ENCODE data around the gene SFMBT1.

Gene SFMBT1, protein sequence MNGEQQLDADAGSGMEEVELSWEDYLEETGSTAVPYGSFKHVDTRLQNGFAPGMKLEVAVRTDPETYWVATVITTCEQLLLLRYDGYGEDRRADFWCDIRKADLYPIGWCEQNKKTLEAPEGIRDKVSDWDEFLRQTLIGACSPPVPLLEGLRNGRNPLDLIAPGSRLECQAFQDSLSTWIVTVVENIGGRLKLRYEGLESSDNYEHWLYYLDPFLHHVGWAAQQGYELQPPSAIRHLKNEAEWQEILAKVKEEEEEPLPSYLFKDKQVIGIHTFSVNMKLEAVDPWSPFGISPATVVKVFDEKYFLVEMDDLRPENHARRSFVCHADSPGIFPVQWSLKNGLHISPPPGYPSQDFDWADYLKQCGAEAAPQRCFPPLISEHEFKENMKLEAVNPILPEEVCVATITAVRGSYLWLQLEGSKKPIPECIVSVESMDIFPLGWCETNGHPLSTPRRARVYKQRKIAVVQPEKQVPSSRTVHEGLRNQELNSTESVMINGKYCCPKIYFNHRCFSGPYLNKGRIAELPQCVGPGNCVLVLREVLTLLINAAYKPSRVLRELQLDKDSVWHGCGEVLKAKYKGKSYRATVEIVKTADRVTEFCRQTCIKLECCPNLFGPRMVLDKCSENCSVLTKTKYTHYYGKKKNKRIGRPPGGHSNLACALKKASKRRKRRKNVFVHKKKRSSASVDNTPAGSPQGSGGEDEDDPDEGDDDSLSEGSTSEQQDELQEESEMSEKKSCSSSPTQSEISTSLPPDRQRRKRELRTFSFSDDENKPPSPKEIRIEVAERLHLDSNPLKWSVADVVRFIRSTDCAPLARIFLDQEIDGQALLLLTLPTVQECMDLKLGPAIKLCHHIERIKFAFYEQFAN

DNA sequence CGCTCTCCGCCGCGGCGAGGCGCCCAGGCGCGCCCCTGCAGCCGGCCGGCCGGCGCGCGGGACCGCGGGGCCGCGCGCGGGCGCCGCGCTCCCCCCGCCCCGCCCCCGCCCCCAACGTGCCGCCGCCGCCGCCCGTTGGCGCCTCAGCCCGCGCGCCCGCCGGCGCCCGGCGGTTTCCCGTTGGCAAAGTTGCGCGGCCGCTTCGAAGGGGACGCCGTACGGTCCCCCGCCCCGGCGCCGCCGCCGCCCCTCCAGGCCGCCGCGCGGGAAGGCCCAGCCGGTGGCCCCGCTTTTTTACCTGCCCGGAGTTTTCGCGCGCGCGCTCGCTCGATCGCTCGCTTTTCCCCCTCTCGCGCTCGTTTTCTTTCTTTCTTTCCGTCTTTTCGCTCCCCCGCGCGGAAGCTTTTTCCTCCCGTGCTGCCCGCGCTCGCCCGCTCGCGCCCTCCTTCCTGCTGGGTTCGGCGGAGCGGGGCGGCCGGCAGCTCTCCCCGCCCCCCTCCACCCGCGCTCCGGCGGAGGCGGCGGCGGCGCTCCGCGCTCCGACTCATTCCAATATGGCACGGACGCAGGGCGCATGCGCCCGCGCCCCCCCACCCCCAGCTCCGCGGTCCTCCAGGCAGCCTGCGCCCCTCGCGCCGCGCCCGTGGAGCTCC, at the start of gene SFMBT1:
TSS of gene SFMBT1 (minus strand) at position 556 of the 653 bp plus-strand sequence. CDS start 76,945 bp downstream, outside the sequence.
- peak in 1 of 2 donors; percentile 43 for DNase-seq (ENCODE audit: extremely low read depth in 1 of 2, low read depth in 1 of 2)

DNA sequence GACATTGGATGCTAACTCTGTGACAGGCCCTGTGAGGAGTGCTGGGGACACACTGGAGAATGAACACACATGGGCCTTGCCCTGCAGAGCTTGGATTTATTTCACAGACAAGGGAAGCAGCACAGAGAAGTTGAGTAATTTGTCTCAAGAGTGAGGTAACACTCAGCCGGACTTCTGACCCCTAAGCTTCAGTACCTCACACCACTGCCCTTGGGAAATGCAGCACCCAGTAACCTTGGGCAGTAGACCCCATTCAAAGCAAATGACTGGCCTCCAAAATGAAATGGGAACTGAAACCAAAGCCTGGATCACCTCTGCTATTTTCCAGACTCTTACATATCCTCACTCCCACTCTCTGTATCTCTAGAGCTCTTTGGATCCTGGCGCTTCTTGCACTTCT, 47.1 kb upstream of the SFMBT1 start:
- no peak for DNase-seq (ENCODE audit: extremely low read depth in 1 of 2, low read depth in 1 of 2)

DNA sequence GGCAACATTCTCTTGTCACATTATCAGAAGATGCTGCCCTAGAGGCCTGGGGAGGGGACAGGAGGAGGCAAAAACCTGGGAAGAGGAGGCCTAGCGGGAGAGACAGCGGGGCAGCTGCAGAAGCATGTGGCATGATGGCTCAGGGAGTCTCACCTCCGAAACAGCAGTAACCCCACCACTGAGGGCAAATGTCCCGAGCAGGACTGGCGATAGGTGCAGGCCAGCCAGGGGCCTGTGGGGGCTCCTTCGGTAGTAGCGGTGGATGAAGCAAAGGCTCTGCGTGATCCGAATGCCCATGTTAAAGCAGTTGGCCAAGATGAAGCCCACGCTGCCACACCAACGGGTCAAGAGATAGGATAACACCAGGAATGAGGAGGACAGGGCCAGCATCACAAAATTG, 46.3 kb upstream of the SFMBT1 start:
- DNase-seq (ENCODE audit: extremely low read depth in 1 of 2, low read depth in 1 of 2) = no peak

DNA sequence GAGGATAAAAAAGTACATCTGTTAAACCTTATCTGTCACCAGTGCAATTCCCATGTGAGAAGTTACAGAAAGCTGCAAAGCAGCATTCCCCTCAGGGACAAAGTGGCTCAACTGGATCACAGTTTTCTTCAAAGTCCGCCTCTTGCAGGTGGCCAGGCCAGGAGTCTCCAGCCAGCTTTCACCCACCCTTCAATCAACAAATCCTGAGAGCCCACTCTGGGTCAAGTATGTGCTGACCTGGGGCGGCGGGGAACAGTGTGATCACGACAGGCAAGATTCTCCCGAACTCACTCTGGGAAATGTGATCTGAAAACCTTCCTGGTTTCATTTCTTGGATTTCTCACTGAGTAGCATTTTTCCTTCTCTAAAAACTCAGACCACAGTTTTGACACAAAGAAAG, 45.1 kb upstream of the SFMBT1 start:
- no peak for DNase-seq (ENCODE audit: extremely low read depth in 1 of 2, low read depth in 1 of 2)

DNA sequence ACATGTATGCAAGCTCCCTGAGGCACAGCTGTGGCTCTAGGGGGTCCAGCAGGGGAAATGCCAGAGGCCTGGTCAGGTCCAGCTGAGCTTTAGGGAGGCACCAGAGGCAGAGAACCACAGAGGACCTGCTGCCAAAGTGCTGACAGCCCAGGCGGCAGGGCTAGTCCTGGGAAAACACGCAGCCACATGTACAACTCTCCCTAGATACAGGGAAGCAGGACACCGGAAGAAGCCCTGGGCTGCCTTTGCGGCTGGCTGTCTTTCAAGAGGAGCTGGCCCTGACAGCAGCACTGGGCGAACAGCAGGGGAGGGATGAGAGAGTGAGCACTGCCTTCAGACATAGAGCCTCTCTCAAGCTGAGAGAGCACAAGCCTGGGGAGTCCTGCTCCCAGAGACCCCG, 43.6 kb upstream of the SFMBT1 start:
- no peak for DNase-seq (ENCODE audit: extremely low read depth in 1 of 2, low read depth in 1 of 2)

DNA sequence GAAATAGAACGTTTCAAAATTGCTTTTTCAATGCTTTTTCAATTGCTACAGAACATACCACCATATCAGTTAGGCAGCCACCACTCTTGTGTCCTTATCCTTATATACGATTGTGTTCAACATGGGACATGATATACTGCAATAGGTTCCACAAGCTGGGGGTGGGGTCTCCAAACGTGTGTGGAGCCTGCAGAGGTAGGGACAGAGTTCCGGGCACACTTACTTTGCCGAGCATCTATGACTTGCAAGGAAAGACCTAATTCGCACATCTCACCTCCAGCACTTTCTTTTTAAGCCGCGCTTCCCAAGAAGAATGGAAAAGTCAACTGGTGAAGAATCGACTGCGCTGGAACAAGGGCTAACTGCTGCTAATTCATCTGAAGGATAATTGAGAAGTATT, 39.6 kb upstream of the SFMBT1 start:
- no peak for DNase-seq (ENCODE audit: extremely low read depth in 1 of 2, low read depth in 1 of 2)

DNA sequence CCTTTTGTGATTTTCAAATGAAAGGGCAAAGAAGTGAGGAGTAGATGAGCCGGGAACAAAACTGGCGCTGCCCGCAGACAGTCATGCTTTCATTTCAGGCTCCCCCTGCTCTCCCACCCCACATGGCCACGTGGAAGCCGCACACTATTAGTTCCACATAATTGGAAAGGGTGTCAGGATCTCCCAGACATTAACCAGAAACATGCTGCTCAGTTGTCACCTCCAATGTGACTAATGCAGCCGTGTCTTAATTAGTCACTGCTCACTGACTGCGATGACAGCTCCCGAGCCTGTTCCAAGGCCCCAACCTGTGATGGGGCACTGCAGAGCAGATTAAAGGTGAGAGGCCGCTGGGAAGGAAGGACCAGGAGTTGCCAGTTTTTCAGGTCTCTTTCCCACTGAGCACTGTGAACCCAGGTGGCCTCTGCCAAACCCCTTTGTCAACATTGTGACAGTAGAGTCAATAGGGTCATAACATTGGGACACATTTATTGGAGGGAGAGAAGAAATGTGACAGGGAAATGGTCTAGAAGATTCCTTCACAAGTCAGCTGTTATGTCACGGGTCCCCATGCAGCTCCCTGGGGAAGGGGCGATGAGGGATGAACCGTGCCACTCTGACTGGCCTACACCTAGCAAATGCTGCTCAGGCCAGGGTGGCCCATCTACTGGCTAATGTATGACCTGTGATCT, 38.6 kb upstream of the SFMBT1 start:
- DNase-seq (ENCODE audit: extremely low read depth in 1 of 2, low read depth in 1 of 2) = no peak

DNA sequence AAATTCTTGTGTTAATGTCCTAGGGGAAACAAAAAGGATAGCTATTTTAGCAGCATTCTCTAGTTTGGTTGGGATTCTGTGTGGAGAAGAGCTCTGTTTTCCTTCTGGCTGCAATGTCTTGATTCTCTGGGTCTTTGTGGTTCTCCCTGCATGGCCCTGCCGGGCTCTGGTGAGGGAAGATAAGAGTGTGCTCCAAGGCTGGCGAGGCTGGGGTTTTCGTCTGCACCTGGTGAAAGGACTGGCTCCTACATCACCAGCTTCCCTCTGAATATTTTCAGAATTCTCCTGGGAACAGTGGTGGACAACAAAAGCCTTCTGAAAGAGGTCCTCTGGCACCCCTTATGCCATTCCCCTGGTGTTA, 38.1 kb upstream of the SFMBT1 start:
- no peak for DNase-seq (ENCODE audit: extremely low read depth in 1 of 2, low read depth in 1 of 2)

DNA sequence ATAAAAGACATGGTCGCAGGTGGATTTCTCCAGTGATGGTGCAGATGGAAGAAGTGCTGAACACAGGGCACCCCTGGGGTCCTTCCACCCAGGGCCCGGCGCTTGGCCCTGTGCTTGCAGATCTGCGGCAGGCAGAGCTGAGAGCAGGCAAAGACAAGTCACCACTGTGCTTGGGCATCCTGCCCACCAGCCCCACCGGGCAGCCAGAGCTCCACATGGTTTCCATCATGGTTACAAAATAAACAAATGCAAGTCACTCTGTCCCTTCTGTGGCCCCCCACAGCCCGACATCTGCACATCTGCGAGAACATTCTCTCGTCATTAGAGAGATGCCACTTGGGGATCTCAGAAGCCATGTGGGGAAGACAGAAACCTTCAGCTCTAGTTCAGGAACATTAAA, 37.6 kb upstream of the SFMBT1 start:
- DNase-seq (ENCODE audit: extremely low read depth in 1 of 2, low read depth in 1 of 2) = no peak

DNA sequence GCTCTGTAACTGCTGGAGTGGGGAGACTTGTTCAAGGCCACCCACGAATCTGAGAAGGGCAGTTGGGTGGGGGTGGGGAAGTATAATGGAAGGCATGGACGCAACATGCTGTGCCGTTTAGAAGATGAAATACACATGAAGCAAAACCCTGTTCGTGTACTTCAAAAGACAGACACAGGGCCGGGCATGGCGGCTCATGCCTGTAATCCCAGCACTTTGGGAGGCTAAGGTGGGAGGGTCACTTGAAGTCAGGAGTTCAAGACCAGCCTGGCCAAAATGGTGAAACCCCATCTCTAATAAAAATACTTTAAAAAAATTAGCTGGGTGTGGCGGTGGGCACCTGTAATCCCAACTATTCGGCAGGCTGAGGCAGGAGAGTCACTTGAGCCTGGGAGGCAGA, 36.9 kb upstream of the SFMBT1 start:
- no peak for DNase-seq (ENCODE audit: extremely low read depth in 1 of 2, low read depth in 1 of 2)

DNA sequence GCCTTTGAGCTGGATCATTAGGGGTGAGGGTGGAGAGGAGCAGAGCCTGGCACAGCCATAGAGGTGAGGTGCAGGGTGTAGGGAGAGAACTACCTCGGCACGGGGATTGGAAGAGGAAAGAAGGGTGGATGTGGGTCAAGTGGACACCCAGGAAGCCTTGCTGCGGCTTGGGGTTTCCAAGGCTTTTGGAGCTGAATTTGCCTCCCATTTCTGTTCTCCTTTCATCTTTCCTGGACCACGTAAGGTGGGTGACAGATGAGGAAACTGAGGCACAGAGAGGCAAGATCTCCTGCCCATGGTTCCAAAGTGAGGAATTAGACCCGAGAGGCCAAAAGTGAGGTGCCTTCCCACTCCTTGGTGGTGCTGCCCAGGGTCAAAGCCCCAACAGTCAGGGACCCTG, 35.4 kb upstream of the SFMBT1 start:
- no peak for DNase-seq (ENCODE audit: extremely low read depth in 1 of 2, low read depth in 1 of 2)

DNA sequence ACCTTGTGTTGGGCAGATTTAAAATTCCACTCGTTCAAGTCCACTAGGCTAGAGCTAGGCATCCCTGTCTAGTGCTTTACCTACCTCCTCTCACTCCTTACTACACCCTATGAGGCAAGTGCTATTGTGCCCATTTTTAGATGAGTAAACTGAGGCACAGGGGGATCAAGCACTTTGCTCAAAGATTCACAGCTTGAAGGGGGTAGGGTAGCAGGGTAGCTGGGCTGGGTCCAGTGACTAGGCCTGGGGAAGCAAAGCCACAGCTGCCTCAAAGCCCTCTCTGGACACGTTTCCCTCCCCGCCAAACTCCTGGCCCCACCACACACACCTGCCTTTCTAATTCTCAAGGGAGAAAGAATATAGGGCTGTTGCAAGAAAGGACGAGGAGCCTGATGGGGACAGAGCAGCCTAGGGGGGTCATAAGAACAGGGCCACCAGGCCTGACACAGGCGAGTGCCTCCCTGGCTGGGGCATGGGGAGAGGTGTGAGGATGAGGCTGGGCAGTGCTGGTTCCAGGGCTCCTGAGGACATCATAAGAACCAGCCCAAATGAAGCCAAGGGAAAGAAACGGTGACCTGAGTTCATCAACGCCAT, 34.8 kb upstream of the SFMBT1 start:
- no peak for DNase-seq (ENCODE audit: extremely low read depth in 1 of 2, low read depth in 1 of 2)

DNA sequence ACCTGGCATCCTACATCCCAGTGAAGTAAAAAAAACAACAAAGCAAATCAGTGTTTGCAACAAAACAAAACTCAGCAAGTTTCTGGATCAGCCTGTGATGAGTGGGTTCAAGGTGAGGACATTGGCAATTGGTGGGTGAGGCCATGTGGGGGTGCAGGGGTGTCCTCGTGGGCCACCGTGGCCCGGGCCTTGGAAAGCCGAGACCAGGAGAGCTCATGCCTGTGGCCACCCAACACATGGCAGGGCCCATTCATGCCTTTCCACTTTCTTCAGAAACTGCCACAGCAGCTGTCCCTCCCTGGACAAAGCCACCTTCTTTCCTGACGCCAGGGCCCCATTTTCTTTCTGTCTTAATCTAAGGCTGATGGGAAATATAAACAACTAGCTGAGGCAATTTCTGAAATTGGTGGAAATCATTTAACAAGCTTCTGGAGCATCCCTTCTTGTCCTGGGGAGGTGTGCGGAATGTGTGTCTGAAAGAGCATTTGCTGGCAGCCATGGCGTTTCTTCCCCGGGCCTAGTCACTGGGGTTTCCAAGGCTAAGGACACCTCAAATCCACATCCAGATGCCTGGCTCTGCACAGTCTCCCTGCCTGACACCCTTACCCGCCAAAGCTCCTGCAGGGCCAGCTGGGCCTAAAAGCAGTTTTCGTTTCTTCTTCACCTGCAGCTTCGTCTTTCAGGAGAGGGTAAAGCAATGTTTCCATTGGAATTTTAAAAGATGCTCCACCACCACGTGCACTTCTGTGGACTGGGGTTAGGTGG, 34.1 kb upstream of the SFMBT1 start:
- no peak for DNase-seq (ENCODE audit: extremely low read depth in 1 of 2, low read depth in 1 of 2)

DNA sequence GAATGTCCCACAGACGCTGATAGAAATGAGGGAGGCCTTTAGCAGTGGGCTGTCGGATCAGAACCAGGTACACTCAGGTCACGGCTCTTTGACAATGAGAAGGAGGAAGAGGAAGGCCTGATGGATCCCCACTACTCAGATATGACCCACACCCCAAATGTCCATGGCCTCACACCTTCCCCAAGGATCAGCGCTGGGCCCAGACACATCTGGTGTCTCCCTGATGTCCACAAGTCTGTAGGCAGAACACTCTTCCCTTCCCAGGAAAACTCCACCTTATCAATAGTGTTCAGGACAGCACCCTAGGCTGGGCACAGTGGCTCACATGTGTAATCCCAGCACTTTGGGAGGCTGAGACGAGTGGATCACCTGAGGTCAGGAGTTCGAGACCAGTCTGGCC, 33.3 kb upstream of the SFMBT1 start:
- DNase-seq (ENCODE audit: extremely low read depth in 1 of 2, low read depth in 1 of 2) = no peak

DNA sequence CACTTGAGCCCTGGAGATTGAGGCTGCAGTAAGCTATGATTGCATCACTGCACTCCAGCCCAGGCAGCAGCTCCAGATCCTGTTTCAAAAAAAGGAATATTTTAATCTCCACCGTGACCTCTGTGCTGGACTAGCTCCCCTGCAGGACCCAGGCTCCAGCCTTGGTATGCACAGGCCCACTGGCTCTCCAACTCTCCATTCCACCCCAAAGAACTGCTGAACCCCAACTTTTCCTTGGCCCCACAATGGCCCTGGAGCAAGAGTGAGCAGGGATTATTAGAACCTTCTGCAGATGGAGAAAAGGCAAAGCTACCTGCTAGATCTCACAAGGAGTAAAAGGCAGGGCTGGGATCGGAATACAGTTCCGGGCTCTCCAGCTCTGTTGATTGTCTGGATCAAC, 32.8 kb upstream of the SFMBT1 start:
- DNase-seq (ENCODE audit: extremely low read depth in 1 of 2, low read depth in 1 of 2) = no peak

DNA sequence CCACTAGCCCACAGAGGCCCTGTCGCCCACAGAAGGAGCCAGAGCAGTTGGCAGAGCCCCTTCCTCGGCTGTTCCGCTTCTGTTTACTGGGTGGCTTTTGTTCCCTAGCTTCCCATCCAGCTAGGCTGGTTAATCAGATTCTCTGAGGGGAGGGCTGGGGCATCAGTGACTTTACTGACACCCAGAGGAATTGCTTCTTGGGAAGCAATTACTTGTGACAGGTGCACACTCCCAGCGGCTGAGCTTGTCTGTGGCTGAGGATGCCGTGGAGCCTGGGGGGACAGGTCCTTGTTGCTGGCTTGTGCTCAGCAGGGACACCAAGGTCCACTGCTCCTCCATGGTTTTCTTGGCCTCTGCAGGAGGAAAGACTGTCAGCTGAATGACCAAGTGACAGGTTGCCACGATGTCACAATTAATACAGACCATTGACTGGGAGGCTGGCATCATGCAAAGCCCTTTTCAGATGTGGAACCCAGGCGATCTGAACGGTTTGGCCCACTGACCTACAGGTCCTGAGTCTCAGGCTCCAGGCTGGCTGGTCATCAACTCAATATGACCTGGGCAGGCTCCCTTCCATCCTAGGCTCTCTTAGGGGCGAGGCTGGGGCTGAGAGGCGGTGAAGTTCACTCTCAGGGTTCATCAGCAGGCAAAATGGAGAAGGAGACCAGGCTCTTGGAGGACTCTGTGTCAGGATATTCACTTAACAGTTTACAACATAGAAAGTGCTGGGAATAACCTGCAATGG, 31.8 kb upstream of the SFMBT1 start:
- no peak for DNase-seq (ENCODE audit: extremely low read depth in 1 of 2, low read depth in 1 of 2)

DNA sequence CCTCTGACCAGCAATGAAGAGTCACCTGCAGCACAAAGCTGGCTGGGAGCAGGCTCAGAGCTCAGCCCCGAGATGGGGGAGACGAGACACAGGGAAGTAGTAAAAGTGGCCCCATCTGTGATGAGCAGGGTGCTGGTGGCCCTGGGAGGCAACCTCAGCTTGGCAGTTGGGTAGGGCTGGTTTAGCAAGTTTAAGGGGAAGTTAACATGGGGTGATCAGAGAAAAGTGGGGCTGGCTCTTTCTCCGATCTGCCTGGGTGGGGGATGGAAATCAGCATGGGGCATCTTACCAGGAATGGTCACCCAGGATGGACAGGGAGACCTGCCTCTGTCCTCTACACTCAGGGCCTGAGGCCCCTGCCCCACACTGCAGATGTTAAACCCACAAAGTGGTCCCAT, 29.9 kb upstream of the SFMBT1 start:
- no peak for DNase-seq (ENCODE audit: extremely low read depth in 1 of 2, low read depth in 1 of 2)

DNA sequence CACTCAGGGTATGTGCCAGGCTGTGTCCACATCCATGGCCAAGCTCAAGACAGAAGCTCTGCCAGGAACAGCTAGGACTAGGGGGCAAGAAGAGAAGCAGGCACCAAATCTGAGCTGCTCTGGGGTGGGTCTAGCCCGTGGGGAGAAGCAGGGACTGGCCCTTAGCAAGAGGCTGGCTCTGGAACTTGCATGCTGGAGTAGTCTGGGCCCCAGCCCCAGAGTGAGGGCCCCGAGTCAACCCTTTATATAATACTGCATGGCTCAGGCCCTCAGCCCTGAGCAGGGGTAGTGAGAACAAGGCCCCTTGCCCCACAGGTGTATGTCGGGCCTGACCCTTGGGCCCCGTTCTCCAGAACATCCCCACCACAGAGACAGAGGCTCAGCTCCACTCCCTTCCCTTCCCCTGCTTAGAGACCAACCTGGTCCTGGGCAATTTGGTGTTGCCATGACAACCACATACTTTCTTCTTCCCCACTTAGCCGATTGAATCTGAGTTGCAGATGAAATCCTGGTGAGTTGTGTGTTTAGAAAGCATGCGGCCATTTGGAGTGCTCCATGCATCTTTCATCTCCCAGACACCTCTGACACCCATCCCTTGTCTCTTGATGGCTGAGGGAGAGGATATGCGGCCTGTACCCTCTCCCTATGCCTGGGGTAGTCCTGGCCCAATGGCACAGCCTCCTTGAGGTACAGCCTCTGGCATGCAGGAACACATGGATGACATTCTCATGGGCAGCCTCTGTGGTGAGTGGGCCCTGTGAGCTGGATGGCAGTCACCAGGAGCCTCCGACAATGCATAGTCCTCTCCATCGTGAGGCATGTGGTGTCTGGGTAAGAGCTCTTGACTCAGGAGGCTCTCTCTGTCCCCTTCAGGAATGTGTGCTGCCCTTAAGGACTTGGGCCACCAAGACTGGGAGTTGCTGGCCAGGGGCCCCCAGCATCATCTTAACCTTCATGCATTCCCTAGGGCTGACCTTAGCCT, 29.2 kb upstream of the SFMBT1 start:
- no peak for DNase-seq (ENCODE audit: extremely low read depth in 1 of 2, low read depth in 1 of 2)

Data from stimulated activated CD8-positive, alpha-beta memory T cell treated with anti-CD3 and anti-CD28 coated beads, Interleukin-7, amount 100 ng/mL, for 48 hours (primary cell).